Stimulated activated CD8-positive, alpha-beta memory T cell treated with anti-CD3 and anti-CD28 coated beads, Interleukin-4, amount 100 ng/mL, for 24 hours (primary cell): Measurements from ENCODE around the gene CEP70.
A peak's percentile ranks its signal among the peaks of the same experiment; 100 is the strongest.
"Not testable (repeated sequence)": the region's sequence is repeated elsewhere in the genome, so short reads cannot be mapped to it uniquely, and the experiment has no call there.

Experiments used
- DNase-seq: peaks from one replicate; pipeline ENCODE4 v3.0.0-alpha.2; 2020; ENCODE audit warnings: low read depth

The CEP70 gene

GRCh38 chr3:138594150-138594934 lies at the start of gene CEP70:
TSS of gene CEP70 (minus strand) at chr3:138594260. CDS start at chr3:138572927, 21,333 bp downstream.
- peak; percentile 86 for DNase-seq

DNA sequence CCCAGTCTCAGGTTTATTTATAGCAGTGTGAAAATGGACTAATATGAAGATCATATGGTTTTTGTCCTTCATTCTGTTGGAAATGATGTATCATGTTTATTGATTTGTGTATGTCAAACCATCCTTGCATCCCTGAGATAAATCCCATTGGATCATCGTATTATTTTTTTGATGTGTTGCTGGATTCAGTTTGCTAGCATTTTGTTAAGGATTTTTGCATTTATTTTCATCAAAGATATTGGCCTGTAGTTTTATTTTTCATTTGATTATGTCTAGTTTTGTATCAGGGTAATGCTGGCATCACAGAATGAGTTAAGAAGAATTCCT lies 48.8 kb upstream of the CEP70 start:
- no peak for DNase-seq

- DNase-seq: no peak
Observed at GRCh38 chr3:138642226-138642926, 48.3 kb upstream of the CEP70 start.

- DNase-seq: no peak
Observed at GRCh38 chr3:138640537-138640936, 46.5 kb upstream of the CEP70 start.

DNA sequence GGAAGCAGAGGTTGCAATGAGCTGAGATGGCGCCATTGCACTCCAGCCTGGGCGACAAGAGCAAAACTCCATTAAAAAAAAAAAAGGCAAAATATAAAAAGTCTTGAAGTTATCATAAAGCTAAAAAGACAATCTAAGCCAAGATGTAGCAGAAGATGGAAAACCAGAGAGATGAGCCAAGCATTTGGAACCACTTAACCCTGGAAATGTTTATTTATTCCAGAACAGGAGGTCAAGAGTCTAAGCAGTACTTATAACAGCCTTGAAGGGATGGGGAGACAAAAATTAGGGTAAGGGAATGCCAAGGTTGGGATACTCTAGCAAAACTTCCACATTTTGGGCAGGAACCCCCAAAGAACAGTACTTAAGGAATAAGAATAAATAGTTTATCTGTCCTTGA lies 44.6 kb upstream of the CEP70 start:
- no peak for DNase-seq

DNA sequence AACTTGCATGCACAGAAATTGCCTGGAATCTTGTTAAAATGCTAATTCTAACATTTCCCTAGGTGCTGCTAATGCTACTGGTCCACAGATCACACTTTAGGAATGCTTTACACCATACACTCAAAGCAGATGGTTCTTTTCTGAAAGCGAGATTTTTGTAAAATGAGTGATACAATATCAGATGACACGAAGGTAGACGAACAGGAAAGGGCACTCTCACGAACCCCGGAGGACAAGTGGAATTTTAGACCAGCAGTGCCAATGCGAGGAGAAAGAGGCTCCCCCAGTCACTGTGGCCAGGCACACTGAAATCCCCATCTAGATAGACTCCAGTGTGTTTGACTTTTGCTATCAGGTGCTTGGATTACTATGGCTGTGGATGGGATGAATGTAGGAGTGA lies 35.5 kb upstream of the CEP70 start:
- DNase-seq: no peak

GRCh38 chr3:138625707-138626365 lies 31.8 kb upstream of the CEP70 start:
- no peak for DNase-seq

- no peak for DNase-seq
Observed at GRCh38 chr3:138624518-138624917, 30.5 kb upstream of the CEP70 start.

GRCh38 chr3:138620431-138620830 lies 26.4 kb upstream of the CEP70 start:
- no peak for DNase-seq

- DNase-seq: no peak
Observed at GRCh38 chr3:138615462-138615861, 21.4 kb upstream of the CEP70 start.

GRCh38 chr3:138609898-138610266 lies 15.8 kb upstream of the CEP70 start:
- DNase-seq: no peak

GRCh38 chr3:138608322-138609135 lies 14.5 kb upstream of the CEP70 start, which contains the start of gene FAIM:
TSS of gene FAIM (plus strand) at chr3:138608771. CDS start at chr3:138619727, 10,956 bp downstream.
- DNase-seq: peak; percentile 48

DNA sequence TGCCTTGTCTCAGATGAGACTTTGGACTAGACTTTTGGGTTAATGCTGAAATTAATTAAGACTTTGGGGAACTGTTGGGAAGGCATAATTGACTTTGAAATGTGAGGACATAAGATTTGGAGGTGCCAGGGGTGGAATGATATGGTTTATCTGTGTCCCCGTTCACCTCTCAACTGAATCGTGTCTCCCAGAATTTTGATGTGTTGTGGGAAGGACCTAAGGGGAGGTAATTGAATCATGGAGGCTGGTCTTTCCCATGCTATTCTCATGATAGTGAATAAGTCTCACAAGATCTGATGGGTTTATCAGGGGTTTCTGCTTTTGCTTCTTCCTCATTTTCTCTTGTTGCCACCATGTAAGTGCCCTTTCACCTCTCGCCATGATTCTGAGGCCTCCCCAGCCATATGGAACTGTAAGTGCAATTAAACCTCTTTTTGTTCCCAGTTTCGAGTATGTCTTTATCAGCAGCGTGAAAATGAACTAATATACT lies 10.1 kb upstream of the CEP70 start:
- not testable (repeated sequence) for DNase-seq

GRCh38 chr3:138601661-138602060 lies 7.6 kb upstream of the CEP70 start:
- DNase-seq: not testable (repeated sequence)

- no peak for DNase-seq
Observed at GRCh38 chr3:138600100-138600745, 6.2 kb upstream of the CEP70 start.

DNA sequence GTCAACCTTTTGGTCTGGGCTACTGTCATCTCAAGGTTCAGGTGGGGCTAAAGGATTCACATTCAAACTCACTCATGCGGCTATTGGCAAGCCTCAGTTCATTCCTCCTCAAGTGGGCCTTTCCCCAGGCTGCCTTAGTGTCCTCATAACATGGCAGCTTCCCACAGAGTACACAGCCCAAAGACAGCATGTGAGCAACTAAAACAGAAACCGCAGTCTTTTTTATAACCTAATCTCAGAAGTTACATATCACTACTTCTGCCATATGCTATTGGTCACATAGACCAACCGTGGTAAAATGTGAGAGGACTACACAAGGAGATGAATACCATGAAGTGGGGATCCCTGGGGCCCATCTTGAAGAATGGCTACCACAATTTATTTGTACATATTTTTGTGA lies 4.5 kb upstream of the CEP70 start:
- no peak for DNase-seq

DNA sequence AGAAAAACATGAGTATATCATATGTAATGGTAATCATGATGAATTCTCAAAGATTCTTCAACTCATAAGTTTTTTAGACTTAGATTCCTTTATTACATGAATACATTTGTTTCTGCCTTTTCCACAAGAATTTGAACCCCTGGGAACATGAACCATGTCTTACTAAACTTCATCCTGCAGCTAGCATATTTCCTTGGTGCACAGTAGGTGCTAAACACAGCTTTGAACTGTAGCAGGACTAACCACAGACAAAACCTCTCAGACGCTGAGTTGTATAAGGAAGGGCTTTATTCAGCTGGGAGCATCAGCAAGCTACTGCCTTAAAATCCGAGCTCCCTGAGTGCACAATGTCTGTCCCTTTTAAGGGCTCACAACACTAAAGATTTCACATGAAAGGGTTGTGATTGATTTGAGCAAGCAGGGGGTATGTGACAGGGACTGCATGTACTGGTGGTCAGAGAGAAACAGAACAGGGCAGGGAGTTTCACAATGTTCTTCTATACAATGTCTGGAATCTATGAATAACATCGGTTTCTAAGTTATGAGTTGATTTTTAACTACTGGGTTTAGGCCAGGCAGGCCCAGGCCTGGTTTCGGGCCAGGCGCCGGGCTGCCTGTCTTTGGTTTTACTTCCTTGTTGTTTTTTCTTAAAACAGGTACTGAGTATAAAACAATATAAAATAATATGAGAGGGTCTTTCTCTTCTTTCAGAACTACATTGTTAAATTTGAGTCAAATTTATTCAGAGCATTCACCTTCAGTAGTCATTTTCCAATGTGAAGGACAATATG lies 3.3 kb upstream of the CEP70 start:
- not testable (repeated sequence) for DNase-seq

DNA sequence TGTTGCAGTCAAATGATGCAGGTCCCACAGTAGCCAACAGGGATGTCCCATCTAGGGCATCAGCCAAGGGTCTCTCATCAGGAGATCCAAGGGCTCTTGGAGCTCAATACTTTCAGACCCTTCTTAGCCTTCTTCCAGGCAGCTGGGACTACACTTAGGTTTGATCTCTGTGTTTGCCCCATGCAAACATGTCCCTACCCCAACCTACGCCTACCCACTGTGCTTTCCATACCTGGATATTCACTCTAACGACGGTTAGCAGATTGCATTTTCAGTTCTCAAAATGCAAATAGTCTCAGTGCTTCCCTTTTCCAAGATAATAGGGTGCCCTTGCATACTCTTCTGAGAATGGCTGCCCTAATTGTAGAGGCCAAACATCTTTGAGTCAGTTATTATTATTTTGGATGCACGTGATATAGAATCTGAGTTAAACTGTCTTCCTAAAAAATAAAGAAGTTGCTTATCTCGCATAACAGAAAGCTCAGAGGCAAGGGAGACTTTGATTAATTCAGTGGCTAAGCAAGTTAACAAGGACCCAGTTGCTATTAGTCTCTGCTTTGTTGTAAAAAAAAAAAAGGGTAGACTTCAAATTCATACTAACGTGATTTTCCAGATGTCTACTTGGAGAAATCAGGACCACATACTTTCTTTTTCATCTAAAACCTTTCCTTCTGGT lies 1.0 kb upstream of the CEP70 start:
- DNase-seq: no peak

GRCh38 chr3:138593488-138594149 lies 441 bp downstream of the CEP70 start:
- no peak for DNase-seq

DNA sequence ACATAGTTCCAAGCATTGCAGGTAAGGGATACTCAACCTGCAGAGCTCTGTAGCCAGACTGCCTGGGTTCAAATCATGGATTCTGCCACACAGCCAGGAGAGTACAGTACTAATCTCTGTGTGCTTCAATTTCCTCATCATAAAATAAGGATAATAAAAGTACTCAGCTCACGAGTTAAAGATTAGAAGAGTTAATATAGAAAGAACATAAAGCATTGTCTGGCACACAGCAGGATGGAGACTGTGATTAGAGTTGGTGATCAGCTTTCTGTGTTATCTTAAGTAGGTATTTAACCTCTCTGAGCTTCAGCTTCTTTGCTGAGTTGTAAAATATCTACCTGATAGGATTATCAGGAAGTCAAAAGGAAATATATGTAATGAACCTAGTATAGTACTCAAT lies 2.7 kb downstream of the CEP70 start:
- no peak for DNase-seq
